Measurements from ENCODE around the gene RAG2. TPM values are rescaled to one million over a fixed set of nuclear protein-coding genes. Genes with fewer than 3 reads are reported as not detected.

The RAG2 gene
- total RNA-seq, result not detected in 2 replicates

GRCh38 chr11:36598051-36598450, at the start of gene RAG2:
Gene RAG2 (minus strand): TSS chr11:36598236. CDS start chr11:36594168, 4,068 bp downstream.

GRCh38 chr11:36594316-36594989, 3.6 kb downstream of the RAG2 start, which contains the start of gene IFTAP:
Gene IFTAP (plus strand): TSS chr11:36594502. CDS start chr11:36610104, 15,602 bp downstream.

DNA sequence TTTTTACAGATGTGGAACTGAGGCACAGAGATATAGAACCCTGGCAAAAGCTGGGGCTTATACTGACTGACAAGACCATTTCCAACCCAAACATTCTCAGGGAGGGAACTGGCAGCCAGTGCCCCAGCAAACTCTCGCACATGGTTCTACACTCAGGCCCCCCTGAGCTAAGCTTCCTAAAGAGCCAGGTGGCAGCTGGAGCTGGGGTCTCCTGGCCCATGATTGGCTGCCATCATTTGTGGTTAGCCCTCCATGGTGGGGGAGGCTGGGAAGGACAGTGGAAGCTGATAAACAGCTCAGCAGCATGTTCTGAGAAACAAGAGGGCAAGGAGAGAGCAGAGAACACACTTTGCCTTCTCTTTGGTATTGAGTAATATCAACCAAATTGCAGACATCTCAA, 30.3 kb downstream of the RAG2 start, which contains the start of gene RAG1:
RAG1 (plus strand) TSS at position 314 of the 400 bp plus-strand sequence. CDS start 5,298 bp downstream, outside the sequence.

Other genes with a start within 250 kb of the RAG2 start
- gene TRAF6, start 88.0 kb downstream of the RAG2 start, total RNA-seq, result 5.9 and 7.1 TPM in 2 replicates
- gene RAG1, start 30.2 kb downstream of the RAG2 start, total RNA-seq, result 0.53 and 0.75 TPM in 2 replicates
- 35.7 and 41.5 TPM in 2 replicates for gene IFTAP, start 3.7 kb downstream of the RAG2 start, total RNA-seq